ENCODE results near the gene TFCP2L1. TPM values are rescaled to one million over a fixed set of nuclear protein-coding genes. Genes with fewer than 3 reads are reported as not detected.

The TFCP2L1 gene
- total RNA-seq, 1 donor, result under 0.01 TPM

DNA sequence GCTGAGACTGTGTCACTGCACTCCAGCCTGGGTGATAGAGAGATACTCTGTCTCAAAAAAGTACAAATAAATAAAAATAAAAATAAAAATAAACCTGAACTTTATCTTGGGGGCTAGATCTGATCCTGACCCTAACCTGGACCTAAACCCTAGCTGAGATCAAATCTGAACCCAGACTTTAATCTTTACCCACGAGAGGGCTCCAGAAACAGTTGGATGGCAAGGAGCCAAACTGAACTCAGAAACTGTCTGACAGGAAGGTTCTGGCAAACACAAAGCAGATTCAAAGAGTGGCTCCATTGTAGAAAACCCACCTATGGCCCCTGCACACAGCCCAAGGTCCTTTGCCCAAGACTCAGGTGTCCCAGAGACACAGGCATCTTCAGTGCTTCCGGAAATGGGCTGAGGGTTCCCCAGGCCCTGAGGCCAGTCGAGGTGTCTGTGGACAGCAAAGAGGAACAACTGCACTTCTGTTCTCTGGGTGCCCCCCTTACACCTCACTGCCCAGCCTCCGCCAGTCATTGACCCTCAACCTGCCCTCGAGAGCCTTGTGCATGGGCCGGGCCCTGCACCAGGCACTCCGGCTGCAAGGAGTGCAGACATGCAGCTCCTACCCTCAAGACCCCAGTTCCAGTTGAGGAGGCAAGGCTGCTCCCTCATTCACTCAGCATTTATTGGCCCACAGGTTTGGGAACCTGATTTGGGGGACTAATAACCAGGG, 95.2 kb downstream of the TFCP2L1 start:
- H3K4me2 ChIP-seq (ENCODE audit: insufficient read depth, low read length), result no peak overlapping the region
- H3K36me3 ChIP-seq (ENCODE audit: insufficient read depth, low read length), result no peaks in the 10 kb centered on the region
- no peak for DNase-seq (ENCODE audit: insufficient read length, low spot score, missing footprints)
- no peaks in the 10 kb centered on the region for H4K20me1 ChIP-seq (ENCODE audit: insufficient read depth, low read length)
- H3K79me2 ChIP-seq (ENCODE audit: insufficient read depth, low read length), result no peaks in the 10 kb centered on the region
- H3K4me1 ChIP-seq (ENCODE audit: insufficient read depth, low read length), result no peaks in the 10 kb centered on the region
- TF ChIP-seq, protein P1, sequence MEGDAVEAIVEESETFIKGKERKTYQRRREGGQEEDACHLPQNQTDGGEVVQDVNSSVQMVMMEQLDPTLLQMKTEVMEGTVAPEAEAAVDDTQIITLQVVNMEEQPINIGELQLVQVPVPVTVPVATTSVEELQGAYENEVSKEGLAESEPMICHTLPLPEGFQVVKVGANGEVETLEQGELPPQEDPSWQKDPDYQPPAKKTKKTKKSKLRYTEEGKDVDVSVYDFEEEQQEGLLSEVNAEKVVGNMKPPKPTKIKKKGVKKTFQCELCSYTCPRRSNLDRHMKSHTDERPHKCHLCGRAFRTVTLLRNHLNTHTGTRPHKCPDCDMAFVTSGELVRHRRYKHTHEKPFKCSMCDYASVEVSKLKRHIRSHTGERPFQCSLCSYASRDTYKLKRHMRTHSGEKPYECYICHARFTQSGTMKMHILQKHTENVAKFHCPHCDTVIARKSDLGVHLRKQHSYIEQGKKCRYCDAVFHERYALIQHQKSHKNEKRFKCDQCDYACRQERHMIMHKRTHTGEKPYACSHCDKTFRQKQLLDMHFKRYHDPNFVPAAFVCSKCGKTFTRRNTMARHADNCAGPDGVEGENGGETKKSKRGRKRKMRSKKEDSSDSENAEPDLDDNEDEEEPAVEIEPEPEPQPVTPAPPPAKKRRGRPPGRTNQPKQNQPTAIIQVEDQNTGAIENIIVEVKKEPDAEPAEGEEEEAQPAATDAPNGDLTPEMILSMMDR (IDR thresholded peaks at IDR 0.05; ENCODE audit: extremely low read depth, low read depth, low read length), result no peak
- no peak overlapping the region for H2AFZ ChIP-seq (ENCODE audit: low read length)
- no peaks in the 10 kb centered on the region for H3K27me3 ChIP-seq (ENCODE audit: insufficient read depth, low read length)
- H3K27ac ChIP-seq (ENCODE audit: low read depth, low read length), result no peak overlapping the region
- H3K9me3 ChIP-seq (ENCODE audit: low read depth, low read length), result no peaks in the 10 kb centered on the region
- H3K4me3 ChIP-seq (ENCODE audit: insufficient read depth, low read length), result no peak overlapping the region

DNA sequence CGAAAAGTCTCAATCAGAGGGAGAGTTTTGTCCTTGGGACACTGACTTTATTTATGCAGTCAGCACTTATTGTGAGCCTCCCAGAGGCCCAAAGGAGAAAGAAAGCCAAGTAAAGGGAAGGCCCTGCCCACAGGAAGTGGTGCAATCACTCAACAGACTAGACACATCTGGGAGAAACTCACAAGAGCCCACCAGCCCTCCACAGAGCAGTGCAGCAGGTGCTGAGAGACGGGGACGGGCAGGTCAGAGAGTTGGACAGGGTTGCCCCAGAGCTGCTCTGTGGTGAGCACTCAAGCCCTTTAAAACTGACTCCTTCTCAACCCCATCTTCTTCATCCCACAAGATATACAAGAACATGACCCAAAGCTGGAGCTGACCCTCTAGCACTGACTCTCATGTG, 96.0 kb downstream of the TFCP2L1 start:
- Histone ChIP-seq H3K36me3 (ENCODE audit: insufficient read depth, low read length) (no peaks in the 10 kb centered on the region), H2AFZ (ENCODE audit: low read length) (no peak overlapping the region), H3K9me3 (ENCODE audit: low read depth, low read length) (no peaks in the 10 kb centered on the region), H3K27ac (ENCODE audit: low read depth, low read length) (no peak overlapping the region), H3K4me3 (ENCODE audit: insufficient read depth, low read length) (no peak overlapping the region), H3K4me2 (ENCODE audit: insufficient read depth, low read length) (no peak overlapping the region), H4K20me1 (ENCODE audit: insufficient read depth, low read length) (no peaks in the 10 kb centered on the region), H3K4me1 (ENCODE audit: insufficient read depth, low read length) (no peaks in the 10 kb centered on the region), H3K27me3 (ENCODE audit: insufficient read depth, low read length) (no peaks in the 10 kb centered on the region), H3K79me2 (ENCODE audit: insufficient read depth, low read length) (no peaks in the 10 kb centered on the region)
- no peak for DNase-seq (ENCODE audit: insufficient read length, low spot score, missing footprints)
- TF ChIP-seq, protein P1 (IDR thresholded peaks at IDR 0.05; ENCODE audit: extremely low read depth, low read depth, low read length), result no peak

DNA sequence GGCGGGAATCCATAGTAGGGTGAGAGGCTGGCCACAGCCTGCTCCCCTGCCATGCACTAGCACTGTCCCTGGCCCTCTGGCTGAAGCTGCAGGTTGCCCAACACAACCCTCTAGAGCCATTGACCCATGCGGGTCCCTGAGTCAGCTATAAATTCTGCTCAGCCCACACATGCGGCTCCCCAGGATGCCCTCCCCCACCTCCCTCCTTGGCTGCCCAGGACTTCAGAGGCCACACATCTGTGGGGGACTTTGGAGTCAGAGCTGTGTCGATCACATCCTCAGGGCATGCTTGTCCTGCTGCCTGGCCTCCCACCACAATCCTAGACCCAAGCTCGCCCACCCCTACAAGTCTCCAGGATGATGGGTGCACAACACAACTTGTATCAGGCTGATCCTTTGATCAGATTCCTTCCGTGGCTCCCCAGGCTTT, 97.0 kb downstream of the TFCP2L1 start:
- no peak overlapping the region for H2AFZ ChIP-seq (ENCODE audit: low read length)
- H3K4me1 ChIP-seq (ENCODE audit: insufficient read depth, low read length), result no peaks in the 10 kb centered on the region
- no peaks in the 10 kb centered on the region for H3K27me3 ChIP-seq (ENCODE audit: insufficient read depth, low read length)
- H3K27ac ChIP-seq (ENCODE audit: low read depth, low read length), result no peak overlapping the region
- DNase-seq (ENCODE audit: insufficient read length, low spot score, missing footprints), result no peak
- no peaks in the 10 kb centered on the region for H3K36me3 ChIP-seq (ENCODE audit: insufficient read depth, low read length)
- H3K4me2 ChIP-seq (ENCODE audit: insufficient read depth, low read length), result no peak overlapping the region
- no peaks in the 10 kb centered on the region for H4K20me1 ChIP-seq (ENCODE audit: insufficient read depth, low read length)
- no peak overlapping the region for H3K4me3 ChIP-seq (ENCODE audit: insufficient read depth, low read length)
- no peaks in the 10 kb centered on the region for H3K9me3 ChIP-seq (ENCODE audit: low read depth, low read length)
- TF ChIP-seq, protein P1 (IDR thresholded peaks at IDR 0.05; ENCODE audit: extremely low read depth, low read depth, low read length), result no peak
- H3K79me2 ChIP-seq (ENCODE audit: insufficient read depth, low read length), result no peaks in the 10 kb centered on the region

DNA sequence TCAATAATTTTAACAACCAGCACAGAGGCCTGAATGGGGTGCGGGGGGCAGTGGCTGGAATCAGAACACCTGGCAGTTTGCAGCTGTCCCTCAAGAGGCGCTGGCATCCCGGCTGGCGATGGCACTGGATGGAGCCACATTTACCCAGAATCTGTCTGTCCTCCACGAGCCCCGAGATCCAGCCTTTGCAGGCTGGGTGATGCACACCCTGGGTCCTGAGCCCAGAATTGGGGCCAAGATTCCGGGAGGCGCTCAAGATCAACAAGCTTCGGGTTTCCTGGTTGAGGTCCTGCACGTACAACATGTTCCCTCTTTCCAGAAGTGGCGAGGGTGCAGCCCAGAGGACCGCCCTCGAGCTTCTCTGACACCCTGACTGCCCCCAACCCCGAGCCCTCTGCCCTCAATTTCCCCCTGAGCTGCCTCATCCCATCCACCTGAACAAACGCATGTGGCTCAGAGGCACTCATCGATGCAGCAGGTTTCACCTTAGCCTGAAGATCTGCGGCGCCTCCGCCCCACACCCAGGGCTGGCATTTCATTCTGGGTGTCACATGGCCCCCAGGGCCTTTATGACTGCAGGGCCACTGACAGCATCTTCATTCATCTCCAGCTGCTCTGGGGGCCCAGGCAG, 97.5 kb downstream of the TFCP2L1 start:
- Histone ChIP-seq H3K36me3 (ENCODE audit: insufficient read depth, low read length) (no peaks in the 10 kb centered on the region), H4K20me1 (ENCODE audit: insufficient read depth, low read length) (no peaks in the 10 kb centered on the region), H3K4me3 (ENCODE audit: insufficient read depth, low read length) (no peak overlapping the region), H3K27ac (ENCODE audit: low read depth, low read length) (no peak overlapping the region), H3K4me2 (ENCODE audit: insufficient read depth, low read length) (no peak overlapping the region), H3K9me3 (ENCODE audit: low read depth, low read length) (no peaks in the 10 kb centered on the region), H2AFZ (ENCODE audit: low read length) (no peak overlapping the region), H3K4me1 (ENCODE audit: insufficient read depth, low read length) (no peaks in the 10 kb centered on the region), H3K79me2 (ENCODE audit: insufficient read depth, low read length) (no peaks in the 10 kb centered on the region), H3K27me3 (ENCODE audit: insufficient read depth, low read length) (no peaks in the 10 kb centered on the region)
- no peak for DNase-seq (ENCODE audit: insufficient read length, low spot score, missing footprints)
- TF ChIP-seq, protein P1 (IDR thresholded peaks at IDR 0.05; ENCODE audit: extremely low read depth, low read depth, low read length), result no peak
